PC-3 (cell line): ENCODE data around the gene RREB1. TPM values are rescaled to one million over a fixed set of nuclear protein-coding genes. Genes with fewer than 3 reads are reported as not detected.

Source experiments
- ATAC-seq: fragments of 200-7000 bp; cut with Tn5 transposase; 2 replicates; pipeline ENCODE4 v1.9.1; 2020; ENCODE audit warnings: mild to moderate bottlenecking, moderate library complexity
- BruUV-seq: library from RNA; stranded (reverse); fragments of 400-500 nt; replicated peaks from 2 replicates; lab custom pipeline; 2021; lab: Mats Ljungman, UMichigan
- CTCF ChIA-PET: fragments of 300-600 bp; sonication (Branson Sonifier 250); formaldehyde crosslinking; loops from one replicate; lab custom pipeline; 2022; ENCODE audit warnings: antibody characterized with exemption; lab: Charles Lee
- POLR2A ChIA-PET: fragments of 300-600 bp; sonication (Branson Sonifier 250); formaldehyde crosslinking; loops from one replicate; lab custom pipeline; 2022; ENCODE audit warnings: antibody characterized with exemption; ENCODE audit not compliant: unreplicated experiment; lab: Charles Lee
- DNase-seq: peaks from one replicate; pipeline ENCODE4 v3.0.0-alpha.2; 2015
- H2AFZ ChIP-seq: fragments of 300-600 bp; sonication (generic); 2 replicates; pipeline ENCODE4 v1.6.0; 2016; ENCODE audit warnings: antibody characterized with exemption, low read length
- H3F3A ChIP-seq: fragments of 300-600 bp; sonication (generic); one replicate; pipeline ENCODE4 v1.6.0; 2017; ENCODE audit warnings: antibody characterized with exemption, low read length, control low read depth, mild to moderate bottlenecking; ENCODE audit not compliant: unreplicated experiment
- H3K27ac ChIP-seq: fragments of 300-600 bp; sonication (generic); 2 replicates; pipeline ENCODE4 v1.5.1; 2016; ENCODE audit warnings: mild to moderate bottlenecking, low read length
- H3K27me3 ChIP-seq: fragments of 300-600 bp; sonication (generic); 2 replicates; pipeline ENCODE4 v1.6.1; 2016; ENCODE audit warnings: low read length, mixed read lengths
- H3K36me3 ChIP-seq: fragments of 300-600 bp; sonication (generic); 2 replicates; pipeline ENCODE4 v1.6.1; 2016; ENCODE audit warnings: low read depth, mixed run types, low read length, mixed read lengths
- H3K4me1 ChIP-seq: fragments of 300-600 bp; sonication (generic); 2 replicates; pipeline ENCODE4 v1.5.1; 2016; ENCODE audit warnings: low read length; ENCODE audit not compliant: insufficient read depth
- H3K4me2 ChIP-seq: fragments of 300-600 bp; sonication (generic); 2 replicates; pipeline ENCODE4 v1.6.0; 2016; ENCODE audit warnings: low read length
- H3K4me3 ChIP-seq: fragments of 300-600 bp; sonication (generic); 2 replicates; pipeline ENCODE4 v1.5.1; 2016; ENCODE audit warnings: mild to moderate bottlenecking, low read length, mixed read lengths
- H3K79me2 ChIP-seq: fragments of 300-600 bp; sonication (generic); 2 replicates; pipeline ENCODE4 v1.6.1; 2017; ENCODE audit warnings: low read length, mixed read lengths
- H3K9ac ChIP-seq: fragments of 300-600 bp; sonication (generic); 2 replicates; pipeline ENCODE4 v1.6.0; 2016; ENCODE audit warnings: mild to moderate bottlenecking, low read length
- H3K9me2 ChIP-seq: fragments of 300-600 bp; sonication (generic); replicated peaks from 2 replicates; pipeline ENCODE4 v1.6.1; 2016; ENCODE audit warnings: mixed run types, low read length, mixed read lengths
- H3K9me3 ChIP-seq: fragments of 300-600 bp; sonication (generic); 2 replicates; pipeline ENCODE4 v1.6.1; 2016; ENCODE audit warnings: low read length, mixed read lengths
- H4K20me1 ChIP-seq: fragments of 300-600 bp; sonication (generic); 2 replicates; pipeline ENCODE4 v1.6.1; 2016; ENCODE audit warnings: low read length, mixed read lengths
- EZH2 ChIP-seq: fragments of 300-600 bp; sonication (generic); IDR thresholded peaks from one replicate; pipeline ENCODE4 v1.6.1; 2017; ENCODE audit warnings: antibody characterized with exemption, mild to moderate bottlenecking, low read length; ENCODE audit not compliant: unreplicated experiment
- EZH2phosphoT487 ChIP-seq: fragments of 300-600 bp; sonication (generic); IDR thresholded peaks from 2 replicates; pipeline ENCODE4 v1.6.1; 2018; ENCODE audit warnings: mild to moderate bottlenecking, antibody characterized with exemption, low read length, borderline replicate concordance
- intact Hi-C: fragments of 100-400 bp; cut with micrococcal nuclease; formaldehyde crosslinking; loops from 2 replicates; pipeline ENCODE4 v1.9.0; 2023
- total RNA-seq: library from RNA; depleted of rRNA; stranded (reverse); fragments of >200 nt; gene quantifications from 2 replicates; pipeline ENCODE4 v1.2.3, GENCODE V29; 2014
- TF ChIP-seq, protein P1 (sequence below): fragments of 300-600 bp; sonication (generic); conservative IDR thresholded peaks from 2 replicates; pipeline ENCODE4 v1.5.1; 2017; ENCODE audit warnings: antibody characterized with exemption, low read depth, mild to moderate bottlenecking, low read length

RREB1 gene
- total RNA-seq, 1 experiment from 2014 or later, result 26.0 TPM

DNA sequence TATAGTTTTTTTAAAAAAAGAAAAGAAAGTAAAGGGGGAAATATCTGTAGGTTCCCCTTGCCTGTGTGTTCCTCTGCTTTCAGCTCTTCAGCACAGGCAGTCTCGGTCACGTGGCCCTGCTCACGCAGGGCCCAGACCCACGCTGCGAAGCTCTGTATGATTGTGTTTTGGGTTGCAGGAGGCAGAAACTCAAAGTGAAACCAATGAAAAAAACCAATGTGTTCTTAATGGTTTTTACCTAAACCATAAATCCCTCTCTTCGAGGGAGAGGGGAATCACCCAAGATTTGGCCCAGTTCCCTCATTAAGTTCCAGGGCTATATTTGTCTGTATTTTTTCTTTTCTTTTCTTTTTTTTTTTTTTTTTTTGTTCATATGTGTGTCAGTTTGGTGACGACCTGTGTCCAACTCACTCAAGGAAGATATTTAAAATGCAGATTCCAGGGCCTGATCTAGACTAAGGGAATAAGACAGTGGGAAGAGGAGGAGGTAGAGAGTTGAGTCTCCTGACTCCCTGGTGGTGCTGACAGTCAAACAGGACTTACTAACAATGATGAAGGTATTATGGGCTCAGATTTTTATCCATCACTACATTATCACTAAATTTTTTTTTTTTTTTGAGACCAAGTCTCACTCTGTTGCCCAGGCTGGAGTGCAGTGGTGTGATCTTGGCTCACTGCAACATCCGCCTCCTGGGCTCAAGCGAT lies 33.8 kb upstream of the RREB1 start:
- no peaks in the 10 kb centered on the region for H3K27me3 ChIP-seq
- H3K9ac ChIP-seq, result no peak overlapping the region
- H3K4me1 ChIP-seq, result no peaks in the 10 kb centered on the region
- no peak overlapping the region for H3K4me2 ChIP-seq
- no TSS peak for BruUV-seq
- ChIA-PET CTCF (interaction anchor here (0.6 kb wide), 1 partner anchor 15 kb away, joined by 4 read pairs; no protein-coding TSS in a partner anchor), POLR2A (no interaction called here)
- no peak for DNase-seq
- H3F3A ChIP-seq, result peaks cover 2% of the 10 kb centered on the region
- H3K9me3 ChIP-seq, result no peaks in the 10 kb centered on the region
- intact Hi-C loops, result no loop called here
- H2AFZ ChIP-seq, result no peak overlapping the region
- H3K9me2 ChIP-seq, result no peaks in the 10 kb centered on the region
- no peaks in the 10 kb centered on the region for H3K79me2 ChIP-seq
- ATAC-seq, result no peak
- no peaks in the 10 kb centered on the region for H3K36me3 ChIP-seq
- H3K27ac ChIP-seq, result no peak overlapping the region
- H4K20me1 ChIP-seq, result no peaks in the 10 kb centered on the region
- TF ChIP-seq, protein P1, sequence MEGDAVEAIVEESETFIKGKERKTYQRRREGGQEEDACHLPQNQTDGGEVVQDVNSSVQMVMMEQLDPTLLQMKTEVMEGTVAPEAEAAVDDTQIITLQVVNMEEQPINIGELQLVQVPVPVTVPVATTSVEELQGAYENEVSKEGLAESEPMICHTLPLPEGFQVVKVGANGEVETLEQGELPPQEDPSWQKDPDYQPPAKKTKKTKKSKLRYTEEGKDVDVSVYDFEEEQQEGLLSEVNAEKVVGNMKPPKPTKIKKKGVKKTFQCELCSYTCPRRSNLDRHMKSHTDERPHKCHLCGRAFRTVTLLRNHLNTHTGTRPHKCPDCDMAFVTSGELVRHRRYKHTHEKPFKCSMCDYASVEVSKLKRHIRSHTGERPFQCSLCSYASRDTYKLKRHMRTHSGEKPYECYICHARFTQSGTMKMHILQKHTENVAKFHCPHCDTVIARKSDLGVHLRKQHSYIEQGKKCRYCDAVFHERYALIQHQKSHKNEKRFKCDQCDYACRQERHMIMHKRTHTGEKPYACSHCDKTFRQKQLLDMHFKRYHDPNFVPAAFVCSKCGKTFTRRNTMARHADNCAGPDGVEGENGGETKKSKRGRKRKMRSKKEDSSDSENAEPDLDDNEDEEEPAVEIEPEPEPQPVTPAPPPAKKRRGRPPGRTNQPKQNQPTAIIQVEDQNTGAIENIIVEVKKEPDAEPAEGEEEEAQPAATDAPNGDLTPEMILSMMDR, result no peak
- TF ChIP-seq EZH2phosphoT487, result no peak
- TF ChIP-seq EZH2, result no peak
- H3K4me3 ChIP-seq, result no peak overlapping the region

DNA sequence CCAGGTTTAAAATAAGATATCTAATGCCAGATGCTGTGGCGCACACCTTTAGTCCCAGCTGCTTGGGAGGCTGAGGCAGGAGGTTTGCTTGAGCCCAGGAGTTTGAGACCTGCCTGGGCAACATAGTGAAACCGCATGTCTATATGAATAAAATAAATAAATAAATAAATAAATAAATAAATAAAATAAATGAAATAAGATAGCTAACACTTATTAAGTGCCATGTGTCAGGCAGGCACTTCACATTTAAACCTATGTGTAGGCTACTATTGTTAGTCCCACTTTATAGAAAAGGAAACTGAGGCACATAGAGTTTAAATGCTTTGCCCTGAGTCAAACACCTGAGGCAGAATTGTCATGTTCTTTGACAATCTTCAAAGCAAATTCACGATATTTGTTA lies 32.9 kb upstream of the RREB1 start:
- intact Hi-C loops, result no loop called here
- H3K4me3 ChIP-seq, result no peak overlapping the region
- no peaks in the 10 kb centered on the region for H3K9me2 ChIP-seq
- CTCF ChIA-PET, result no interaction called here
- no TSS peak for BruUV-seq
- no peaks in the 10 kb centered on the region for H3K9me3 ChIP-seq
- ATAC-seq (no peak), DNase-seq (no peak)
- POLR2A ChIA-PET, result no interaction called here
- no peak overlapping the region for H3K27ac ChIP-seq
- H4K20me1 ChIP-seq, result no peaks in the 10 kb centered on the region
- no peak overlapping the region for H3K4me2 ChIP-seq
- no peaks in the 10 kb centered on the region for H3F3A ChIP-seq
- no peaks in the 10 kb centered on the region for H3K27me3 ChIP-seq
- H3K79me2 ChIP-seq, result no peaks in the 10 kb centered on the region
- TF ChIP-seq EZH2phosphoT487 (no peak), EZH2 (no peak)
- TF ChIP-seq, protein P1, result no peak
- H3K36me3 ChIP-seq, result no peaks in the 10 kb centered on the region
- H2AFZ ChIP-seq, result no peak overlapping the region
- H3K9ac ChIP-seq, result no peak overlapping the region
- H3K4me1 ChIP-seq, result no peaks in the 10 kb centered on the region

DNA sequence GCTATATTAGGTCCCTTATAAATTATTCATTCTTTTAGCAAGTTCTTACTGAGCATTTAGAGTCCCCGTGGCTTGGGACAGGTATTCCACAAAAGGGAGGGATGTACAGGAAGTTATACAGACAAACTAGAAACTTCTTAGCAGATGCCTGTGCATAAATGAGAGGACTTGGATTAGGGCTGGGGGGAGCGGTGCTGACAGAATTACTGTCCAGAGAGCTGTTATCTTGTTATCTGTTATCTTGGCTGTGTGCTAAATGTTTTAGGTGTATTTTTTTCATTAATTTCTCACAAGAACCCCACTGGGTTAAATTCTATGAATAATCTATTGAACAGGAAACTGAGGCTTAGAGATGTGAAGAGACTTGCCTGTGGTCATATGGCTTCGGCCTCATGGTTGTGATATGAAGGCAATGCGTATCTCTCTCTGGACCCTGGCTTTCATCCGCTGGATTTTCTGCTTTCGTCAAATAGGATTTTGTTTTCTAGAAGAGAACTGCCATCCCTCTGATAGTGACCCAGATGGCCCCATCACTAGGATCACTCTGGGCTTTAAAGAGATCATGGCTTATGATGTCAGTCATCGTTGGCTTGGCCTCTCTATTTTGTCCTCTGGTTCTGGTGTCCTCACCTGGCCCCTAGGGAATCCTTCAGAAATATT lies 32.3 kb upstream of the RREB1 start:
- Histone ChIP-seq H2AFZ (no peak overlapping the region), H3K4me3 (no peak overlapping the region), H3F3A (no peaks in the 10 kb centered on the region), H3K4me2 (no peak overlapping the region), H3K27me3 (no peaks in the 10 kb centered on the region), H4K20me1 (no peaks in the 10 kb centered on the region), H3K9me2 (no peaks in the 10 kb centered on the region), H3K9me3 (no peaks in the 10 kb centered on the region), H3K36me3 (no peaks in the 10 kb centered on the region), H3K79me2 (no peaks in the 10 kb centered on the region), H3K9ac (no peak overlapping the region), H3K27ac (no peak overlapping the region), H3K4me1 (no peaks in the 10 kb centered on the region)
- TF ChIP-seq EZH2 (no peak), EZH2phosphoT487 (no peak)
- TF ChIP-seq, protein P1, result no peak
- CTCF ChIA-PET, result no interaction called here
- intact Hi-C loops, result no loop called here
- POLR2A ChIA-PET, result no interaction called here
- ATAC-seq (no peak), DNase-seq (no peak)
- BruUV-seq, result no TSS peak
